Endothelial cell (in vitro differentiated cells): ENCODE data around the gene C14orf39. TPM values are rescaled to one million over a fixed set of nuclear protein-coding genes. Genes with fewer than 3 reads are reported as not detected.
"Not testable (repeated sequence)": the region's sequence is repeated elsewhere in the genome, so short reads cannot be mapped to it uniquely, and the experiment has no call there.

Source experiments
- DNase-seq: peaks from one replicate; pipeline ENCODE4 v3.0.0; 2021; ENCODE audit warnings: low spot score
- H3K27ac Mint-ChIP-seq: one replicate; pipeline ENCODE4 v1.8.0; 2021; ENCODE audit warnings: mixed read lengths, inconsistent platforms; ENCODE audit not compliant: unreplicated experiment
- H3K27me3 Mint-ChIP-seq: one replicate; pipeline ENCODE4 v1.8.0; 2021; ENCODE audit warnings: mild to moderate bottlenecking, moderate library complexity, mixed read lengths, inconsistent platforms; ENCODE audit not compliant: unreplicated experiment
- H3K36me3 Mint-ChIP-seq: one replicate; pipeline ENCODE4 v1.8.0; 2021; ENCODE audit warnings: mild to moderate bottlenecking, low read depth, mixed read lengths, inconsistent platforms; ENCODE audit not compliant: unreplicated experiment
- H3K4me1 Mint-ChIP-seq: one replicate; pipeline ENCODE4 v1.8.0; 2021; ENCODE audit warnings: mild to moderate bottlenecking, mixed read lengths, inconsistent platforms; ENCODE audit not compliant: unreplicated experiment
- H3K4me3 Mint-ChIP-seq: one replicate; pipeline ENCODE4 v1.8.0; 2021; ENCODE audit warnings: mild to moderate bottlenecking, mixed read lengths, inconsistent platforms; ENCODE audit not compliant: unreplicated experiment
- H3K9me3 Mint-ChIP-seq: one replicate; pipeline ENCODE4 v1.8.0; 2021; ENCODE audit warnings: mixed read lengths, inconsistent platforms; ENCODE audit not compliant: unreplicated experiment
- total RNA-seq: library from RNA; stranded (reverse); fragmentation: NEBNext Ultra II Directional; extraction: Animal tissue kit (Norgen Biotek cat#: 25700); gene quantifications from one replicate; pipeline ENCODE4 v1.2.1, GENCODE V29; 2021; ENCODE audit not compliant: unreplicated experiment
- TF ChIP-seq, protein P1 (sequence below): fragments of 200-600 bp; sonication (generic); IDR thresholded peaks from one replicate; pipeline ENCODE4 v1.5.0; 2021; ENCODE audit warnings: antibody characterized with exemption; ENCODE audit not compliant: unreplicated experiment

C14orf39 gene
- total RNA-seq, 1 donor from 2014 or later = 3.8 TPM

DNA sequence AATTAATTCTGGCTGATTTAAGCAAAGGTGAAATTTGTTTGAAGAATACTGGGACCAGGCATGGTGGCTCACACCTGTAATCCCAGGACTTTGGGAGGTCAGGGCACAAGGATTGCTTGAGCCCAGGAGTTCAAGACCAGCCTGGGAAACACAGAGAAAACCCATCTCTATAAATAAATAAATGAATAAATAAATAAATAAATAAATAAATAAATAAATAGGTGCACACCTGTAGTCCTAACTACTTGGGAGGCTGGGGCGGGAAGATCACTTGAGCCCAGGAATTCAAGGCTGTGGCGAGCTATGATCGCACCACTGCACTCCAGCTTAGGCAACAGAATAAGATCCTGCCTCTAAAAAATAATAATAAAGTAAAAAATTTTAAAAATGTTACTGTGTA lies 4.4 kb upstream of the C14orf39 start:
- H3K27me3 Mint-ChIP-seq = peaks cover 1% of the 10 kb centered on the region
- no peak overlapping the region for H3K27ac Mint-ChIP-seq
- TF ChIP-seq, protein P1, sequence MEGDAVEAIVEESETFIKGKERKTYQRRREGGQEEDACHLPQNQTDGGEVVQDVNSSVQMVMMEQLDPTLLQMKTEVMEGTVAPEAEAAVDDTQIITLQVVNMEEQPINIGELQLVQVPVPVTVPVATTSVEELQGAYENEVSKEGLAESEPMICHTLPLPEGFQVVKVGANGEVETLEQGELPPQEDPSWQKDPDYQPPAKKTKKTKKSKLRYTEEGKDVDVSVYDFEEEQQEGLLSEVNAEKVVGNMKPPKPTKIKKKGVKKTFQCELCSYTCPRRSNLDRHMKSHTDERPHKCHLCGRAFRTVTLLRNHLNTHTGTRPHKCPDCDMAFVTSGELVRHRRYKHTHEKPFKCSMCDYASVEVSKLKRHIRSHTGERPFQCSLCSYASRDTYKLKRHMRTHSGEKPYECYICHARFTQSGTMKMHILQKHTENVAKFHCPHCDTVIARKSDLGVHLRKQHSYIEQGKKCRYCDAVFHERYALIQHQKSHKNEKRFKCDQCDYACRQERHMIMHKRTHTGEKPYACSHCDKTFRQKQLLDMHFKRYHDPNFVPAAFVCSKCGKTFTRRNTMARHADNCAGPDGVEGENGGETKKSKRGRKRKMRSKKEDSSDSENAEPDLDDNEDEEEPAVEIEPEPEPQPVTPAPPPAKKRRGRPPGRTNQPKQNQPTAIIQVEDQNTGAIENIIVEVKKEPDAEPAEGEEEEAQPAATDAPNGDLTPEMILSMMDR = no peak
- H3K36me3 Mint-ChIP-seq = no peaks in the 10 kb centered on the region
- DNase-seq = no peak
- H3K4me3 Mint-ChIP-seq = no peak overlapping the region
- H3K9me3 Mint-ChIP-seq = no peaks in the 10 kb centered on the region
- H3K4me1 Mint-ChIP-seq = no peaks in the 10 kb centered on the region

DNA sequence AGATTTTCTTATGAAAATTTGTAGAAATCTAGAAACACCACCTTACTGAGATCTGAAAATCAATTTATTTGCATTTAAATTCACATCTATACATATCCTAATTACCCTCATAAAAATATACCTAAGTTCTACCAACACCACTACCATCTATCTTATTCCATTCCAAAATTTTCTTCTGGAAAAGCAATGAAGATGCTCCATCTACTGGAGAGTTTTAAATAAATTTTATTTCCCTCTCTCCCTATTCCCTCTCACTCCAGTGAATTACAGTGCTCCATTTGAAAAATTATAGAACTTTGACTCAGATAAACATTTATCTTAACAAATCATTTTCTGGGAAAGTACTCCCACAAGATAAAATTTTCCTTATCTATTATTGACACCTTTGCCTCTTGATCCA lies 2.3 kb upstream of the C14orf39 start:
- Mint-ChIP-seq H3K9me3 (no peaks in the 10 kb centered on the region), H3K36me3 (no peaks in the 10 kb centered on the region), H3K4me3 (no peak overlapping the region), H3K27me3 (peaks cover 1% of the 10 kb centered on the region), H3K4me1 (peaks cover 5% of the 10 kb centered on the region), H3K27ac (no peak overlapping the region)
- TF ChIP-seq, protein P1 = no peak
- no peak for DNase-seq

DNA sequence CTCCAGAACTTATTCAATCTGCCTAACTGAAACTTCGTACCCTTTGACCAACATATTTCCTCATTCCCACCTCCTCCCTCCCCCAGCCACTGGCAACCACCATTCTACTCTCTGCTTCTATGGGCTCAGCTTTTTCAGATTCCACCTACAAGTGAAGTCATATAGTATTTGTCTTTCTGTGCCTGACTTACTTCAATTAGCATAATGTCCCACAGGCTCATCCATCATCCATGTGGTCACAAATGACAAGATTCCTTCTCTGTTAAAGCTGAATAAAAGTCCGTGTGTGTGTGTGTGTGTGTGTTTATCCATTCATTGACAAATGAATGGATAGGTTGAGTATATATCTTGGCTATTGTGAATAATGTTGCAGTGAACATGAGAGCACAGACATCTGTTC lies 1.3 kb upstream of the C14orf39 start:
- H3K9me3 Mint-ChIP-seq = no peaks in the 10 kb centered on the region
- H3K4me1 Mint-ChIP-seq = peaks cover 8% of the 10 kb centered on the region
- no peak overlapping the region for H3K27ac Mint-ChIP-seq
- DNase-seq = no peak
- no peaks in the 10 kb centered on the region for H3K36me3 Mint-ChIP-seq
- peaks cover 1% of the 10 kb centered on the region for H3K27me3 Mint-ChIP-seq
- TF ChIP-seq, protein P1 = no peak
- H3K4me3 Mint-ChIP-seq = no peak overlapping the region

DNA sequence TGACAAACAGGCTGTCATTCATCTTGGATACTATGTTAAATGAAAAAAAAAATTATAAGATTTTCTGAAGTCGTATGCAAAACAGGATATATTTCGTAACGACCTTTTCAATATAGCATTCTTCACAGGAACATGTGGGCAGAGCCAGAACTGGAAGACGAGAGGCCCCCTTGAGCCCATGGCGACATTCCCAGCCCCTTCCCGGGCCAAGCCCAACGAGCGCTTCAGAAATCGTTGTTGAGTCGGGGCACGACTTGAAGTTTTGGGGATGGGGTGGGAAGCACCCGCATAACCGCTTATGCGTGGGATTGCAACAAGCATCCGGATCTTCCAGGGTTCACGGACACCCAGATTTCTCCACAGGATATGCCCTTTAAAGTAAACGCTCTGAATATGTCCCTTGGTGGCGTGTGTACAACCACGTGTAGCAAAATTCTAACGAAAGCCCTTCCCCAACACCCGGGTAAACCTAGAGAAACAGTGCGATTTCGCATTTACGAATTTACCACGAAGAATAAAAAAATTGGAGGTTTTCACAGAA lies 736 bp downstream of the C14orf39 start:
- Mint-ChIP-seq H3K36me3 (peaks cover 4% of the 10 kb centered on the region), H3K4me1 (peaks cover 8% of the 10 kb centered on the region), H3K4me3 (peak overlapping the region; percentile 92), H3K27me3 (peaks cover 1% of the 10 kb centered on the region), H3K9me3 (no peaks in the 10 kb centered on the region), H3K27ac (peak overlapping the region; percentile 90)
- peak; percentile 15 for DNase-seq
- TF ChIP-seq, protein P1 = no peak

DNA sequence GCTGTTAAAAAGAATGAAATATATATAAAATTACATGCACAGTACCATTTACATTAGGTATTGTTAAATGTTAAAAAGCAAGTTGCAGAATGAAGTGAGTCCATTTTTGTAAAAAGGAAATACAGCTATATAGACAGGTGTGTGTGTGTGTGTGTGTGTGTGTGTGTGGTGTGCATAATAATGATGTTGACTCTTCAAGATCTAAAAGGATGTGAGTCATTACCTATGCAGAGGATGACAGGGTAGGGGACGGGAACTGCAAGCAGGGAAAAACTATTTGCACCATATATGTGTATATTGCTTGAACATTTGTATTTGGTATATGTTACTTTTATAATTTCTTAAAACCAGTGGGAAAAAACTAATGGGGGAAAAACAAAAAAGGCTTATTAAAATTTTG lies 3.1 kb downstream of the C14orf39 start:
- peaks cover 1% of the 10 kb centered on the region for H3K27me3 Mint-ChIP-seq
- TF ChIP-seq, protein P1 = no peak
- H3K4me1 Mint-ChIP-seq = peaks cover 8% of the 10 kb centered on the region
- peaks cover 4% of the 10 kb centered on the region for H3K36me3 Mint-ChIP-seq
- no peak overlapping the region for H3K27ac Mint-ChIP-seq
- DNase-seq = no peak
- H3K4me3 Mint-ChIP-seq = no peak overlapping the region
- no peaks in the 10 kb centered on the region for H3K9me3 Mint-ChIP-seq

DNA sequence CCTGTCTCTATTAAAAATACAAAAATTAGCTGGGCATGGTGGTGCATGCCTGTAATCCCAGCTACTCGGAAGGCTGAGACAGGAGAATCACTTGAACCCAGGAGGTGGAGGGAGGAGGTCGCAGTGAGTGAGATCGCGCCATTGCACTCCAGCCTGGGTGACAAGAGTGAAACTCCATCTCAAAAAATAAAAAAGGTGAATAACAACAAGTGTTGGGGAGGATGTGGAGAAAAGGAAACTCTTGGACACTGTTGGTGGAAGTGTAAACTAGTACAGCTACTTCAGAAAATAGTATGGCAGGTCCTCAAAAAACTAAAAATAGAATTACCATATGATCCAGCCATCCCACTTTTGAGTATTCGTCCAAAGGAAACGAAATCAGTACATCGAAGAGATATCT lies 5.6 kb downstream of the C14orf39 start:
- not testable (repeated sequence) for H3K4me3 Mint-ChIP-seq, H3K9me3 Mint-ChIP-seq, H3K27me3 Mint-ChIP-seq, DNase-seq, H3K27ac Mint-ChIP-seq, H3K4me1 Mint-ChIP-seq
- peaks cover 15% of the 10 kb centered on the region for H3K36me3 Mint-ChIP-seq
